ENCODE measurements around the gene MILR1.
"Not testable (repeated sequence)": the region's sequence is repeated elsewhere in the genome, so short reads cannot be mapped to it uniquely, and the experiment has no call there.

Gene MILR1

DNA sequence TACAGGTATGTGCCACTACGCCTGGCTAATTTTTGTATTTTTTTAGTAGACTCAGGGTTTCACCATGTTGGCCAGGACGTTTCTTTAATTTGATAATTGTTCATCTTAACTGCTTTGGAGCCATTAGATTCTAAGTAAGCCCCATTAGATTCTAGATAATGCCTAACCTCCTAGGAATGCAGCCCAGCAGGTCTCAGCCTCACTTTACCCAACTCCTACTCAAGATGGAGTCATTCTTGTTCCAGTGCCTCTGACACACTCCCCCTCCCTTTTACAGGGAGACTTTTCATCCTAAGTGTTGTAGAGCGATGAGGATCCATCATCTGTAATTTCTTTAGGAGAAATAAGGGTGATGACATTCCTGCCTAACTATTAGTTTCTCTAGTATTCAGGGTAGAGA is 23.7 kb upstream of the MILR1 start:
- in situ Hi-C loops (cut with MboI; ENCODE audit: low sequenced_read_pairs), result no loop called here

DNA sequence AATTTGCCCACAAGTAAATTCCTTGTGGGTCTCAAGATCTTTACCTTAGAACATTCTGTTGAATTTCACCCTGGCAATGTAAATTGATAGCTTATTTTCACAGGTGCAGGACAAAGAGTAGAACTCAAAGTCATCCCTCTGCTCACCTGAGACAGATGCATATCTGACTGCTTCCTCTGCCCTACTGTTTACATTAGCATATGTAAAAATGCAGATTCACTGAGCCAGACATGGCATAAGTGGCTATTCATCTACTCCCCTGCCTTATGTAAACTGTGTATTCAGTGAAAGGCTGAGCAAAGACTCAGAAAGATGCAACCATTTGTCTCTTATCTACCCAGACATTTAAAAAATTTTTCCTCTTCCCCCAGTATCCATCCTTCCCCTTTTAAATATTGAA is 22.3 kb upstream of the MILR1 start:
- in situ Hi-C loops (cut with MboI; ENCODE audit: low sequenced_read_pairs), result no loop called here

DNA sequence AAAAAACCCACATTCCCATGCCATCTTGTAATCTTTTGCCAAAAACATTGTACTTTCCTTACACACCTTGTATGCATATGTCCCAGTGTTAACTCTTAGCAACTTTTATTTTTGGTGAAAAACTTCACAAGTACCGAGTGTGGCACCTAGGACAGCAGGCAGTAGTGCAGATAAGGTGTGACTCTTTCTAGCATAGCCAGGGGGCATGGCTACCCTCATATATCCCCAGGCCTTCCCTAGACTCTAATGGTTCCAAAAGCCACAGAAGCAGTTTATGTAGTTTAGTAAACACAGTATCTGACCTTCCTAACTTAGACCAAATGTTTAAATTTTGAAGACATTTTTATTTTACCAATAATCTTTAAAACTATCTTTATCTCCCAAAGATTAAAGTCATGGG is 20.5 kb upstream of the MILR1 start:
- in situ Hi-C loops (cut with MboI; ENCODE audit: low sequenced_read_pairs), result no loop called here

DNA sequence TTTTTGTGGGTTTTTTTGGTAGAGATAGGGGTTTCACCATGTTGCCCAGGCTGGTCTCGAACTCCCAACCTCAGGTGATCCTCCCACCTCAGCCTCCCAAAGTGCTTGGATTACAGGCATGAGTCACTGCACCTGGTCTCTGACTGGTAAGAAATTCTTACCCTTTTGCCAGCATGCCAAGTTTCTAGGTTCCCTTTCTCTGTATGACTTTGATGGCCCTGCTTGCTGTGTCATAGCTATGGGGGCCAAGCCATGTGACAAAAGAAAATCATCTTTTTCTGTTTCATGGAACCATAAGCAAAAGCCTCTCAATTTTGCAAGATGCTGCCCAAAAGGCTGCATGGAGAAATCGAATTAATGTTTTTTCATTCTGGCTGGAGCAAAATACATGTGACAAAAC is 18.9 kb upstream of the MILR1 start:
- in situ Hi-C loops (cut with MboI; ENCODE audit: low sequenced_read_pairs), result not testable (repeated sequence)

DNA sequence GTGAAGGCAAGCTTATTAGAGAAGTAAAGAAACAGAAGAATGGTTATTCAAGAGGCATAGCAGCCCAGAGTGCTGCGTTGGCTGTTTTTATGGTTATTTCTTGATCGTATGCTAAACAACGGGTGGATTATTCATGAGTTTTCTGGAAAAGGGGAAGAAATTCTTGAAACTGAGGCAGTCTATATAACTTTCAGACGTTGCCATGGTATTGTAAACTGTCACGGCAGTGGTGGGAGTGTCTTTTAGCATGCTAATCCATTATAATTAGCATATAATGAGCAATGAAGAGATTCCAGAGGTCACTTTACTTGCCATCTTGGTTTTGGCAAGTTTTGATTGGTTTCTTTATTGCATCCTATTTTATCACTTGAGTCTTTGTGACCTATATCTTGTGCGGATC is 17.4 kb upstream of the MILR1 start:
- in situ Hi-C loops (cut with MboI; ENCODE audit: low sequenced_read_pairs), result no loop called here

DNA sequence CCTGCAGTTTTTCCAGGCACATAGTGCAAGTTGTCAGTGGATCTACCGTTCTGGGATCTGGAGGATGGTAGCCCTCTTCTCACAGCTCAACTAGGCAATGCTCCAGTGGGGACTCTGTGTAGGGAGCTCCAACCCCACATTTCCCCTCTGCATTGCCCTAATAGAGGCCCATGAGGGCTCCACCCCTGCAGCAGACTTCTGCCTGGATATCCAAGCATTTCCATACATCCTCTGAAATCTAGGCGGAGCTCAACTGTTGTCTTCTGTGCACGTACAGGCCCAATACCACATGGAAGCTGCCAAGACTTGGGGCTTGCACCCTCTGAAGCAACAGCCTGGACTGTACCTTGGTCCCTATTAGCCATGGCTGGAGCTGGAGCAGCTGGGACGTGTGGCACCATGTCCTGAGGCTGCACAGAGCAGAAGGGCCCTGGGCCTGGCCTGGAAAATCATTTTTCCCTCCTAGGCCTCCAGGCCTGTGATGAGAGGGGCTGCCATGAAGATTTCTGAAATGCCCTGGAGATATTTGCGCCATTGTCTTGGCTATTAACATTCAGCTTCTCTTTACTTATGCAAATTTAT is 10.9 kb upstream of the MILR1 start:
- in situ Hi-C loops (cut with MboI; ENCODE audit: low sequenced_read_pairs), result no loop called here

DNA sequence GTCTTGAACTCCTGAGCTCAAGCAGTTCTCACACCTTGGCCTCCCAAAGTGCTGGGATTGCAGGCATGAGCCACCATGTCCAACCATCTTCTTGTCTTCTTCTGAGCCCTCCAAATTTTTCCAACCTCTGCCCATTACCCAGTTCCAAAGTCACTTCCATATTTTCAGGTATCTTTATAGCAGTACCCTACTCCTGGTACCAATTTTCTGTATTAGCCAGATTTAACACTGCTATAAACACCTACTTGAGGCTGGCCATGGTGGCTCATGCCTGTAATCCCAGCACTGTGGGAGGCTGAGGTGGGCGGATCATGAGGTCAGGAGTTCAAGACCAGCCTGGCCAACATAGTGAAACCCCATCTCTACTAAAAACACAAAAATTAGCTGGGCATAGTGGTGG is 9.4 kb upstream of the MILR1 start:
- in situ Hi-C loops (cut with MboI; ENCODE audit: low sequenced_read_pairs), result not testable (repeated sequence)

DNA sequence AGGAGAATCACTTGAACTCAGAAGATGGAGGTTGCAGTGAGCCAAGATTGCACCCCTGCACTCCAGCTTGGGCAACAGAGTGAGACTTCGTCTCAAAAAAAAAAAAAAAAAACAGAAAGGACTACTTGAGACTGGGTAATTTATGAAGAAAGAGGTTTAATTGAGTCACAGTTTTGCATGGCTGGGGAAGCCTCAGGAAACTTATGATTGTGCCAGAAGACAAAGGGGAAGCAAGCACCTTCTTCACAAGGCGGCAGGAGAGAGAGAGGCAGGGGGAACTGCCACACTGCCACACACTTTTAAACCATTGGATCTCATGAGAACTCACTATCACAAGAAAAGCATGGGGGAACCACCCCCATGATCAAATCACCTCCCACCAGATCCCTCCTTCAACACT is 9.0 kb upstream of the MILR1 start:
- in situ Hi-C loops (cut with MboI; ENCODE audit: low sequenced_read_pairs), result no loop called here

DNA sequence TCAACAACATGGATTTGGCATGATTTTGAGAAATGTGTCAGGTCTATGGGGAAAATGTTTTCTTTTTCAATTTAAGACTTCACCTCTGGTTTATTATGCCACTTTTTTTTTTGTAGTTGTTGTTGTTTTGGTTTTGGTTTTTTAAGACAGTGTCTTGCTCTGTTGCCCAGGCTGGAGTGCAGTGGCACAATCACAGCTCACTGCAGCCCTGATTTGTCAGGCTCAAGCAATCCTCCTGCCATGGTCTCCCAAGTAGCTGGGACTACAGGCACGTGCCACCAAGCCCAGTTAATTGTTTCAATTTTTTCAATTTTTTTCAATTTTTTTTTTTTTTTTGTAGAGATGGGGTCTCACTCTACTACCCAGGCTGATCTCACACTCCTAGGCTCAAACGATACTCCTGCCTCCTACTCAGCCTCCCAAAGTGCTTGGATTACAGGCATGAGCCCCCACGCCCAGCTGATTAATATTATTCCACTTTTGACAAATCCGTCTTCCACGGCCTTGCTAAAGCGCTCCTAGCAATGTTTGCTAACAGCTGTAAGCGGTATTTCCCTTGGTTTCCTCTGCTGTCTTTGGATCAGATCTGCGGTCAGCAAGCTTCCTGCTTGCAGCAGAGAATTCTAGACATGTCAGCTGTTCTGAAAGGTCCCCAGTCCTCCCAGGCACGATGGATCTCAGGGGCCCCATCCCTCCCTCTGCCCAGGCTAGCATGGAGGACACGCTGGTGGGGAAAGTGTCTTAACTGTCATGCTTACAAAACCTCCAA is 7.0 kb upstream of the MILR1 start:
- in situ Hi-C loops (cut with MboI; ENCODE audit: low sequenced_read_pairs), result no loop called here

DNA sequence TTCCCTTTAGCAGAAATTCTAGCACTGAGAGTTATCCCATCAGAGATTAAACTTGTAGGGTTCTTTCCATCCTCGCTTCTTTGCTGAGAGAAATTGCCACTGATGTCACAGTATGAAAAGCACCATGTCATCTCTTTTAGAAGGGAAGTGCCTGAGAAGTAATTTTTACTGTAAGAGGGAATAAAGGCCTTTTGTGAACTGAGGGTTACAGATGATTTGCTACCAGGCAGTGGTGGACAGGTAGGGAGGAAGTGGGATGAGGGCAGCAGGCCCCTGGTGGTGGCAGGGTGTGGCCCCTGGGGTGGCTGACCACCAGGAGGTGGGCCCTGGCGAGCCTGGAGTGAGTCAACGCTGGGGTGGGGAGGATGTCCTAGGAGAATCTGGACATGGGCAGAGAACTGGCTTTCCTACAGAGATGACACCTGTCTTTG is 6.4 kb upstream of the MILR1 start:
- in situ Hi-C loops (cut with MboI; ENCODE audit: low sequenced_read_pairs), result no loop called here

DNA sequence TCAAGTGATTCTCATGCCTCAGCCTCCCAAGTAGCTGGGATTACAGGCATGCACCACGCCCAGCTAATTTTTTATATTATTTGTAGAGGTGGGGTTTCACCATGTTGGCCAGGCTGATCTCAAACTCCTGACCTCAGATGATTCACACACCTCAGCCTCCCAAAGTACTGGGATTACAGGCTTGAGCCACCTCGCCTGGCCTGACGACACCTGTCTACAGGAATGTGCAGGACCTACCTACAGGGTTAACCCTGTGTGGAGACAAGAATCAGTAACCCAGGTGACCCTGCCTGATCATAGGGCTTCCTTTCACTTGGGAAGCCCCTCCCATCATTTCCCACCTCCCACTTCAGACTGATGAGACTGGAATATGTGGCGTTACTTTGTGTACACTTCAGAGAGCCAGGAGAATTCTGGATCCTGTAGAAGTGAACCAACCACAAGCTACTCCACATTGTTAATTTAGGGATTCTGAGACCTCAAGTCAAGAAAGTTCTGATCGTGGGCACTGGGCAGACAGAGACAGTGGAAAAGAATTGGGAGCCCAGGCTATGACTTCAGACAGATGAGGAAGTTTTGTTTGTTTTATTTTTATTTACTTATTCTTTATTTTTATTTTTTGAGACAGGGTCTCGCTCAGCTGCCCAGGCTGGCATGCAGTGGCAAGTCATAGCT is 5.7 kb upstream of the MILR1 start:
- in situ Hi-C loops (cut with MboI; ENCODE audit: low sequenced_read_pairs), result no loop called here

DNA sequence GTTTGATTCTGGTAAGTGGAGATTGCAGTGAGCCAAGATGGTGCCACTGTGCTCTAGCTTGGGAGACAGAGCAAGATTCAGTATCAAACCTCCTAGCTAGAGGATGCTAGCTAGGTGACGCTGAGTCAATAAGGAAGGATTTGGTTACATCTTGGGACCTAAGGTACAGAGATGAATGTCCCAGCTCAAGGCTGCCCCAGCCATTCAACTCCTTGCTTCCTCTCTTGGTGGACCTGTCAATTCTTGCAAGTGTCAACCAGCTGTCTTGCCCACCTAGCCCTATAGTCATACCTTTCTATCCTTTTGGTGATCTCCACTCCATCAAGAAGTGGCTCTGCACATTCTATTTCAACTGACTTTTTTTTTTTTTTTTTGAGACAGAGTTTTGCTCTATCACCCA is 1.4 kb upstream of the MILR1 start:
- in situ Hi-C loops (cut with MboI; ENCODE audit: low sequenced_read_pairs), result no loop called here

DNA sequence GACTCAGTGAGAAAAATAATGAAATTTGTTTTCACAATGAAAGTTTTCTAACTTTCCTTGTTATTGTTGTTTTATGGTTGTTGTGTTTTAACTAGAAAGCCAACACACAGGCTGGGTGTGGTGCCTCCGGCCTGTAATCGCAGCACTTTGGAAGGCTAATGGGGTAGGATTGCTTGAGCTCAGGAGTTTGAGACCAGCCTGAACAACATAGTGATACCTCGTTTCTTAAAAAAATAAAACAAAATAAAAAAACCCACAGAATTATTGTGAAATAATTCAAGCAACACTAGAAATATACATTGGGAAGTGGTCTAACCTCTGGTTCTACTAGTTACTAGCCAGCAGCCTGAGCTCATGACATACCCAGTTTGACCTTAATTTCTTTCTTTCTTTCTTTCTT is 630 bp downstream of the MILR1 start:
- in situ Hi-C loops (cut with MboI; ENCODE audit: low sequenced_read_pairs), result no loop called here

DNA sequence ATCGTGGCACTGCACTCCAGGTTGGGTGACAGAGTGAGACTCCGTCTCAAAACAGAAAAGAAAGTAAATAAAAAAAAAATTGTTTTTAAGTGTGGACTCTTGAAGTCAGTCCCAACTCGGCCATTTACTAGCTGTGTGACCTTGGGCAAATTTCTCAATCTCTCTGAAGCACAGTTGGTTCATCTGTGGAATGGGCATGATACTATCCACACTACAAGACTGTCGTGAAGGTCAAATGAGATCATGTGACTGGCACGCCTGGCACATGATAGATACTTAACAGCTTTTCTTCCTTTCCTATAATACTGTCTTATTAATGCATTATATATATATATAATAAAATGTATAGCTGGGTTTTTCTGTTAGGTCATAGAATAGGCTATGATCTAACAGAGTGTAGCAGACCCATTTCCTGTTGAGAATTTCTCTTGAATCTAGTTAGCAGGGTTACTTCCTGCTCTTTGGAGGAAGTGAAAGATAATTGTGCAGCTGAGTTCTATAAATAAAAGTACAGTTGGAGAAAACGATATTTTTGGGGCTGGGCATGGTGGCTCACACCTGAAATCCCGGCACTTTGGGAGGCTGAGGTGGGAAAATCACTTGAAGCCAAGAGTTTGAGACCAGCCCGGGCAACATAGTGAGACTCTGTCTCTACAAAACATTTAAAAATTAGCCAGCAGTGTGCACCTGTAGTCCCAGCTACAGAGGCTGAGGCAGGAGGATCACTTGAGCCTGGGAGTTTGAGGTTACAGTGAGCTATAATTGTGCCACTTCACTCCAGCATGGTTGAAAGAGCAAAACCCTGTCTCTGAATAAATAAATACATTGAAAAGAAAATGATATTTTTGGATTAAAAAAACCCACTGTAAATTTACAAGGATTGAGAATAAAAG is 7.3 kb downstream of the MILR1 start:
- in situ Hi-C loops (cut with MboI; ENCODE audit: low sequenced_read_pairs), result no loop called here

DNA sequence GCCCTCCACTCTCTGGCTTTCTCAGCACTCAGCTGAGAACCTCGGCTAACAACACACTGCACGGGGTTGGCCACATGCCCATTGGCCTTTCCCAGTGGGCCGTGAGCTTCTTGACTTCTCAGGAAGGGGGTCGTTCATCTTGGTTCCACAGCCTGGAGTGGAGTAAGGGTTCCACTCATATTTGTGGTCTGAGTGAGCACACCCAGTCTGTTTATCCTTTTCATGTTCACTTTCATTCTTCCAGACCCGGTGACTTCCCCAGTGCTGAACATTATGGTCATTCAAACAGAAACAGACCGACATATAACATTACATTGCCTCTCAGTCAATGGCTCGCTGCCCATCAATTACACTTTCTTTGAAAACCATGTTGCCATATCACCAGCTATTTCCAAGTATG is 8.2 kb downstream of the MILR1 start:
- in situ Hi-C loops (cut with MboI; ENCODE audit: low sequenced_read_pairs), result no loop called here

DNA sequence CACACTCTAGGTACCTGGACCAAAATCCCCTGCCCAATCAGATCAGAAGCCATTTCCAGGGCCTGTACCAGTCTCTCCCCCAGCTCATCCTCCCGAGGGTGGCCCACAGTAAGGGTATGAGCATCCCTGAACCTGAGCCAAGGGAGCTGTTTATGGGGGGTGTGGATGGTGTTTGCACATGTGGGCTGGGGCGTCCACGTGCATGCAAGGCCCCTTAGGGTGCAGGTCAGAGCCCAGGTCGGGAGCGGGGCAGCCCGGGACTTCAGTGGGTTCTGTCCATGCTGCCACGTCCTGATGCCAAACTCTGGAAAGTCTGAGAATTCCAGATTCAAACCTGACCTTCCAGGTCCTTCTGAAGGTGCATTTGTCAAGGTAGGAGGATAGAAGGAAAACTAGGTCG is 9.8 kb downstream of the MILR1 start:
- in situ Hi-C loops (cut with MboI; ENCODE audit: low sequenced_read_pairs), result no loop called here

DNA sequence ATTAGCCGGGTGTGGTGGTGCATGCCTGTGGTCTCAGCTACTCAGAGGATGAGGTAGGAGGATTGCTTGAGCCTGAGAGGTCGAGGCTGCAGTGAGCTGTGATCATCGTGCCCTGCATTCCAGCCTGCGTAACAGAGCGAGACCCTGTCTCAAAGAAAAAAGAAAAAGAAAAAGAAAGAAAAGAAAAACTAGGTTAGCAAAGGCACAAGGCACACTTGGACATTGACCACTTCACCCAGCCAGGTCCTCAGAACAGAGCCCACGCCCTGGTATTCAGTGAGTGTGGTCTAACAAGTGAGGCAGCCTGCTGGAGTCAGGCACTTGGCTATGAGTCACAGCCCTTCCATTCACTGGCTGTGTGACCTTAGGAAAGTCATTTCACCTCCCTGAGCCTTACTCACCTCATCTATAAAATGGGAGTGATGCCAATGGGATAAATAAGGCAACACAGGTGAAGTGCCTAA is 10.4 kb downstream of the MILR1 start:
- in situ Hi-C loops (cut with MboI; ENCODE audit: low sequenced_read_pairs), result no loop called here

DNA sequence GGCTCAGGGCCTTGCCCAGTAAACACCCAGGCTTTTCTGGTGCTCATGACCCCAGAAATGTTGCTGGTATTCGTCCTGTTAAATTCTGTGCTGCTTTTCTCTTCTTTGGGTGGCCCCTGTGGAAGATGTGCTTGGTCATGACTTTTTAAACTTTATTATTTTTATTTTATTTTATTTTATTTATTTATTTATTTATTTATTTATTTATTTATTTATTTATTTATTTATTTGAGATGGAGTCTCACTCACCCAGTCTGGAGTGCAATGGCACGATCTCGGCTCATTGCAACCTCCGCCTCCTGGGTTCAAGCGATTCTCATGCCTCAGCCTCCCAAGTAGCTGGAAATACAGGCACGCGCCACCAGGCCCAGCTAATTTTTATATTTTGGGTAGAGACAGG is 10.9 kb downstream of the MILR1 start:
- in situ Hi-C loops (cut with MboI; ENCODE audit: low sequenced_read_pairs), result not testable (repeated sequence)

DNA sequence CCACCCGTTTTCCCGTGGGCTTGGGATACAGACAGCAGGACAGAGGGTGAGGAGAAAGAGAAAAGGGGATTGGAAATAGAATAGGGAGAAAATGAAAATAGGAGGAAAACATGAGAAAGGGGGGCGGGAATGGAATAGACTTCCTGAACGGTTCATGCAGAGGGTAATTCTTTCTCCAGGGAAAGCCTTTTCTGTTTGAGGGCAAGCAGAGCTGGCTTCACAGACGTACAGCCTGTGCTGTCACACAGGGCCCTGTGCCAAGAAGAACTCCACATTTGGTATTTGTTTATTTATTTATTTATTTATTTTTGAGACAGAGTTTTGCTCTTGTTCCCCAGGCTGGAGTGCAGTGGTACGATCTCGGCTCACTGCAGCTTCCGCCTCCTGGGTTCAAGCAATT is 12.0 kb downstream of the MILR1 start:
- in situ Hi-C loops (cut with MboI; ENCODE audit: low sequenced_read_pairs), result no loop called here

DNA sequence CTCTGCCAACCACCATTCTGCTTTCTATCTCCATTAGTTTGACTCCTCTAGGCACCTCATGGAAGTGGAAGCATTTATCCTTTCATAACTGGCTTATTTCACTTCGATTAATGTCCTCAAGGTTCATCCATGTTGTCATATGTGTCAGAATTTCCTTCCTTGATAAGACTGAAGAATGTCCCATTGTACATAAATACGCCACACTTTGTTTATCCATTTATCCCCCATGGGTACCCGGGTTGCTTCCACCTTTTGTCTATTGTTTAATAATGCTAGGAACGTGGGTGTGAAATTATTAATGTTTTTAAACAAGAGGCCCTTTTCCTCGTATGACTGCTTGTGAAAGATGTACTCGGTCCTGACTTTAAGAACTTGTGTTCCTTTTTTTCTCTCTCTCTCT is 12.9 kb downstream of the MILR1 start:
- in situ Hi-C loops (cut with MboI; ENCODE audit: low sequenced_read_pairs), result no loop called here

DNA sequence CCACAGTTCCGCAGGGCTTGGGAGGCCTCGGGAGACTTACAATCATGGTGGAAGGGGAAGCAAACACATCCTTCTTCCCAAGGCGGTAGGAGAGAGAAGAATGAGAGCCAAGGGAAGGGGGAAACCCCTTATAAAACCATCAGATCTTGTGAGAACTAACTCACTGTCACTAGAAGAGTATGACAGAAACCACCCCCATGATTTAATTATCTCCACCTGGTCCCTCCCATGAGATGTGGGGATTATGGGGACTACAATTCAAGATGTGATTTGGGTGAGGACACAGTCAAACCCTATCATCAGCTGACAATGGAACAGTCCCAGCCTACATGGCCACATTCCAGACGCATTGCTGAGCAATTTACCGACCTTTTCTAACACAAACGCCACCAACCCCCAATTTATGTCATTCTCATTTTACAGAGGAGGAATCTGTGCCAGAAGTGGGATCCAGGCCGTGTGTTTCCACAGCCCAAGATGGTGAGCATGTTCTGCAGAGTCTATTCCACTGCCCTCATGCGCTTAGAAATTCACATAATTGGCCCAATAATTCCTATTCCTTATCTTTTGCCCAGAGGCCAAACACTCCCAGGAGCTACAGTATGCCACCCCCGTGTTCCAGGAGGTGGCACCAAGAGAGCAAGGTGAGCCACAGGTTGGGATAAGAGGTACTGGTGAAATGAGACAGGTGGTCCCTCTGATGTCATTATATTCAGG is 17.3 kb downstream of the MILR1 start:
- in situ Hi-C loops (cut with MboI; ENCODE audit: low sequenced_read_pairs), result no loop called here

Data from HL-60/S4 treated with phorbol 12-myristate 13-acetate at 8.2 ng/mL for 4 days and 3 days (cell line).